SHP77 treated with DMSO at 0.1 percent for 48 hours (cell line): ENCODE data around the gene KCNQ1.

Experiments used
- DNase-seq: peaks from one replicate; lab custom pipeline; 2025; lab: John Stamatoyannopoulos, UW

The KCNQ1 gene

GRCh38 chr11:2794046-2794967, 349.5 kb downstream of the KCNQ1 start:
- DNase-seq, result no peak

- DNase-seq, result no peak
Observed at GRCh38 chr11:2794968-2795322, 350.1 kb downstream of the KCNQ1 start.

- DNase-seq, result no peak
Observed at GRCh38 chr11:2795491-2795991, 350.7 kb downstream of the KCNQ1 start.

- DNase-seq, result no peak
Observed at GRCh38 chr11:2796091-2796490, 351.3 kb downstream of the KCNQ1 start.

- no peak for DNase-seq
Observed at GRCh38 chr11:2796508-2797113, 351.8 kb downstream of the KCNQ1 start.

GRCh38 chr11:2797121-2797711, 352.4 kb downstream of the KCNQ1 start:
- no peak for DNase-seq

GRCh38 chr11:2797741-2798361, 353.0 kb downstream of the KCNQ1 start:
- no peak for DNase-seq

GRCh38 chr11:2798951-2799761, 354.3 kb downstream of the KCNQ1 start:
- no peak for DNase-seq

GRCh38 chr11:2799881-2800654, 355.3 kb downstream of the KCNQ1 start:
- DNase-seq, result no peak

- no peak for DNase-seq
Observed at GRCh38 chr11:2800655-2801531, 356.1 kb downstream of the KCNQ1 start.

- no peak for DNase-seq
Observed at GRCh38 chr11:2801711-2802388, 357.0 kb downstream of the KCNQ1 start.

GRCh38 chr11:2802389-2803185, 357.8 kb downstream of the KCNQ1 start:
- no peak for DNase-seq

GRCh38 chr11:2803186-2804091, 358.6 kb downstream of the KCNQ1 start:
- no peak for DNase-seq

- no peak for DNase-seq
Observed at GRCh38 chr11:2804189-2804588, 359.4 kb downstream of the KCNQ1 start.

GRCh38 chr11:2804701-2805387, 360.0 kb downstream of the KCNQ1 start:
- no peak for DNase-seq

- no peak for DNase-seq
Observed at GRCh38 chr11:2805388-2806056, 360.7 kb downstream of the KCNQ1 start.
